ENCODE data around the gene THAP9. TPM values are rescaled to one million over a fixed set of nuclear protein-coding genes. Genes with fewer than 3 reads are reported as not detected.
A peak's percentile ranks its signal among the peaks of the same experiment; 100 is the strongest.

THAP9 gene
- total RNA-seq, 2 experiments from 2014 or later = 10.5 to 16.4 TPM

- BruUV-seq (replicated peaks) = no TSS peak
- CTCF ChIA-PET (ENCODE audit: unreplicated experiment) = interaction anchor here (0.6 to 2.1 kb wide), 2 partner anchors 11 to 134 kb away, joined by 3 to 9 read pairs; partner anchors contain the start of genes COPS4 and SEC31A
- POLR2A ChIA-PET = interaction anchor here (0.6 to 2.9 kb wide), 8 partner anchors 9 to 1277 kb away, joined by 3 to 41 read pairs (median 6); partner anchors contain the start of gene LIN54
- no peak for DNase-seq (ENCODE audit: low spot score)
- Histone ChIP-seq H3K4me1 (ENCODE audit: insufficient read depth, low read length, poor library complexity, severe bottlenecking) (peaks cover 49% of the 10 kb centered on the region), H3K4me3 (ENCODE audit: low read depth, low read length, poor library complexity, severe bottlenecking) (peak overlapping the region; percentile 85), H3K9me2 (ENCODE audit: insufficient read depth, low read length) (no peaks in the 10 kb centered on the region), H3K4me2 (ENCODE audit: low read length) (peak overlapping the region; percentile 77), H3K36me3 (ENCODE audit: insufficient read depth, low read length) (peaks cover 32% of the 10 kb centered on the region), H3K27ac (ENCODE audit: low read depth, low read length, poor library complexity, severe bottlenecking) (peak overlapping the region; percentile 87), H2AFZ (ENCODE audit: low read length) (peak overlapping the region; percentile 69; the same call in 1 of the 2 replicates), H4K20me1 (ENCODE audit: insufficient read depth, low read length) (peaks cover 28% of the 10 kb centered on the region), H3K9me3 (ENCODE audit: low read length) (no peaks in the 10 kb centered on the region), H3K79me2 (ENCODE audit: insufficient read depth, low read depth, low read length) (peaks cover 81% of the 10 kb centered on the region)
- TF ChIP-seq EZH2phosphoT487 (IDR thresholded peaks at IDR 0.05; ENCODE audit: borderline replicate concordance, low read depth, low read length) = no peak
- TF ChIP-seq, protein P1, sequence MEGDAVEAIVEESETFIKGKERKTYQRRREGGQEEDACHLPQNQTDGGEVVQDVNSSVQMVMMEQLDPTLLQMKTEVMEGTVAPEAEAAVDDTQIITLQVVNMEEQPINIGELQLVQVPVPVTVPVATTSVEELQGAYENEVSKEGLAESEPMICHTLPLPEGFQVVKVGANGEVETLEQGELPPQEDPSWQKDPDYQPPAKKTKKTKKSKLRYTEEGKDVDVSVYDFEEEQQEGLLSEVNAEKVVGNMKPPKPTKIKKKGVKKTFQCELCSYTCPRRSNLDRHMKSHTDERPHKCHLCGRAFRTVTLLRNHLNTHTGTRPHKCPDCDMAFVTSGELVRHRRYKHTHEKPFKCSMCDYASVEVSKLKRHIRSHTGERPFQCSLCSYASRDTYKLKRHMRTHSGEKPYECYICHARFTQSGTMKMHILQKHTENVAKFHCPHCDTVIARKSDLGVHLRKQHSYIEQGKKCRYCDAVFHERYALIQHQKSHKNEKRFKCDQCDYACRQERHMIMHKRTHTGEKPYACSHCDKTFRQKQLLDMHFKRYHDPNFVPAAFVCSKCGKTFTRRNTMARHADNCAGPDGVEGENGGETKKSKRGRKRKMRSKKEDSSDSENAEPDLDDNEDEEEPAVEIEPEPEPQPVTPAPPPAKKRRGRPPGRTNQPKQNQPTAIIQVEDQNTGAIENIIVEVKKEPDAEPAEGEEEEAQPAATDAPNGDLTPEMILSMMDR (conservative IDR thresholded peaks at IDR 0.05; ENCODE audit: low read length) = no peak
- intact Hi-C loops (cut with micrococcal nuclease; ENCODE audit: unreplicated experiment) = loop anchor here (2.0 kb wide), 3 partner anchors 68 to 526 kb away; partner anchors contain the start of gene COPS4
Measured at GRCh38 chr4:82901183-82901718, 716 bp downstream of the THAP9 start.

GRCh38 chr4:82903737-82904136 lies 3.2 kb downstream of the THAP9 start:
- intact Hi-C loops (cut with micrococcal nuclease; ENCODE audit: unreplicated experiment) = no loop called here
- no TSS peak for BruUV-seq (replicated peaks)
- H3K79me2 ChIP-seq (ENCODE audit: insufficient read depth, low read depth, low read length) = peaks cover 56% of the 10 kb centered on the region
- no peak overlapping the region for H3K4me3 ChIP-seq (ENCODE audit: low read depth, low read length, poor library complexity, severe bottlenecking)
- no peak overlapping the region for H3K4me2 ChIP-seq (ENCODE audit: low read length)
- H3K36me3 ChIP-seq (ENCODE audit: insufficient read depth, low read length) = peaks cover 26% of the 10 kb centered on the region
- H3K4me1 ChIP-seq (ENCODE audit: insufficient read depth, low read length, poor library complexity, severe bottlenecking) = peaks cover 46% of the 10 kb centered on the region
- no peaks in the 10 kb centered on the region for H3K9me3 ChIP-seq (ENCODE audit: low read length)
- peaks cover 10% of the 10 kb centered on the region for H4K20me1 ChIP-seq (ENCODE audit: insufficient read depth, low read length)
- H3K9me2 ChIP-seq (ENCODE audit: insufficient read depth, low read length) = no peaks in the 10 kb centered on the region
- ChIA-PET POLR2A (interaction anchor here (0.5 to 2.8 kb wide), 6 partner anchors 14 to 1871 kb away, joined by 3 to 12 read pairs (median 4); no protein-coding TSS in a partner anchor), CTCF (ENCODE audit: unreplicated experiment) (no interaction called here)
- H3K27ac ChIP-seq (ENCODE audit: low read depth, low read length, poor library complexity, severe bottlenecking) = no peak overlapping the region
- DNase-seq (ENCODE audit: low spot score) = no peak
- no peak overlapping the region for H2AFZ ChIP-seq (ENCODE audit: low read length)
- TF ChIP-seq, protein P1 (conservative IDR thresholded peaks at IDR 0.05; ENCODE audit: low read length) = no peak
- TF ChIP-seq EZH2phosphoT487 (IDR thresholded peaks at IDR 0.05; ENCODE audit: borderline replicate concordance, low read depth, low read length) = no peak

- TF ChIP-seq, protein P1 (conservative IDR thresholded peaks at IDR 0.05; ENCODE audit: low read length) = no peak
- TF ChIP-seq EZH2phosphoT487 (IDR thresholded peaks at IDR 0.05; ENCODE audit: borderline replicate concordance, low read depth, low read length) = no peak
- peak overlapping the region; percentile 75 for H3K4me2 ChIP-seq (ENCODE audit: low read length)
- H3K79me2 ChIP-seq (ENCODE audit: insufficient read depth, low read depth, low read length) = peaks cover 42% of the 10 kb centered on the region
- H4K20me1 ChIP-seq (ENCODE audit: insufficient read depth, low read length) = no peaks in the 10 kb centered on the region
- H3K9me3 ChIP-seq (ENCODE audit: low read length) = no peaks in the 10 kb centered on the region
- no peaks in the 10 kb centered on the region for H3K9me2 ChIP-seq (ENCODE audit: insufficient read depth, low read length)
- ChIA-PET CTCF (ENCODE audit: unreplicated experiment) (no interaction called here), POLR2A (interaction anchor here (0.6 to 2.8 kb wide), 9 partner anchors 32 to 112 kb away, joined by 3 to 12 read pairs (median 3); no protein-coding TSS in a partner anchor)
- H3K36me3 ChIP-seq (ENCODE audit: insufficient read depth, low read length) = peaks cover 29% of the 10 kb centered on the region
- peaks cover 46% of the 10 kb centered on the region for H3K4me1 ChIP-seq (ENCODE audit: insufficient read depth, low read length, poor library complexity, severe bottlenecking)
- BruUV-seq (replicated peaks) = no TSS peak
- DNase-seq (ENCODE audit: low spot score) = no peak
- peak overlapping the region; percentile 57 for H3K27ac ChIP-seq (ENCODE audit: low read depth, low read length, poor library complexity, severe bottlenecking)
- intact Hi-C loops (cut with micrococcal nuclease; ENCODE audit: unreplicated experiment) = loop anchor here (5.0 kb wide), 1 partner anchor 52 kb away; no protein-coding TSS in a partner anchor
- peak overlapping the region; percentile 48 for H3K4me3 ChIP-seq (ENCODE audit: low read depth, low read length, poor library complexity, severe bottlenecking)
- H2AFZ ChIP-seq (ENCODE audit: low read length) = no peak overlapping the region; the same call in 1 of the 2 replicates
Measured at GRCh38 chr4:82905205-82905604, 4.7 kb downstream of the THAP9 start.
